ENCODE measurements around the gene SHF.

DNA sequence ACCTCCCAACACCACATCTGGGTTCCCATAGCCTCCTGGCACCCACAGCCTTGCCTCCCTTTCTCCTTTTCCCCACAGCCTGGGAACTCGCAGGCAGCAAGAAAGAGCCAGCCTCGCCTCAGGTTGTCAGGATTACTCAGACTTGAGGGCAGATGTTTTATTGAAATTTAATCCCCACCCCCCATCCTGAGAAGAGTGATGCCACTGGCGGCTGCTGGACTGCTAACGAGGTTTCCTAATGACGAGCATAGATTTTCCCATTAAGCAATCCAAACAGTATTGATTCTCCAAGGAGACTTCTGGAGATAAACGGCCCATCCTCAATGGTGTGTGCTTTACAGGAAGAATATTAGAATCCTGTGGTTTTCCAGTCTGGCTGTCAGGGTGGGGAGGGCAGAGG, 13.7 kb downstream of the SHF start:
- TF ChIP-seq, protein P1, sequence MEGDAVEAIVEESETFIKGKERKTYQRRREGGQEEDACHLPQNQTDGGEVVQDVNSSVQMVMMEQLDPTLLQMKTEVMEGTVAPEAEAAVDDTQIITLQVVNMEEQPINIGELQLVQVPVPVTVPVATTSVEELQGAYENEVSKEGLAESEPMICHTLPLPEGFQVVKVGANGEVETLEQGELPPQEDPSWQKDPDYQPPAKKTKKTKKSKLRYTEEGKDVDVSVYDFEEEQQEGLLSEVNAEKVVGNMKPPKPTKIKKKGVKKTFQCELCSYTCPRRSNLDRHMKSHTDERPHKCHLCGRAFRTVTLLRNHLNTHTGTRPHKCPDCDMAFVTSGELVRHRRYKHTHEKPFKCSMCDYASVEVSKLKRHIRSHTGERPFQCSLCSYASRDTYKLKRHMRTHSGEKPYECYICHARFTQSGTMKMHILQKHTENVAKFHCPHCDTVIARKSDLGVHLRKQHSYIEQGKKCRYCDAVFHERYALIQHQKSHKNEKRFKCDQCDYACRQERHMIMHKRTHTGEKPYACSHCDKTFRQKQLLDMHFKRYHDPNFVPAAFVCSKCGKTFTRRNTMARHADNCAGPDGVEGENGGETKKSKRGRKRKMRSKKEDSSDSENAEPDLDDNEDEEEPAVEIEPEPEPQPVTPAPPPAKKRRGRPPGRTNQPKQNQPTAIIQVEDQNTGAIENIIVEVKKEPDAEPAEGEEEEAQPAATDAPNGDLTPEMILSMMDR (conservative IDR thresholded peaks at IDR 0.05 in 1 of 2, IDR thresholded peaks at IDR 0.05 in 1 of 2; ENCODE audit: extremely low read depth in 1 of 2, insufficient read depth in 1 of 2, low read depth in 1 of 2, low read length in 2 of 2): no peak
- no peak for TF ChIP-seq EZH2 (IDR thresholded peaks at IDR 0.05; ENCODE audit: borderline replicate concordance, low read length)
